K562 (cell line): ENCODE measurements around the gene GLE1. TPM values are rescaled to one million over a fixed set of nuclear protein-coding genes. Genes with fewer than 3 reads are reported as not detected.

Source experiments
- CBX8 ChIP-seq: fragments of 200-600 bp; sonication (generic); IDR thresholded peaks from 2 replicates; pipeline ENCODE4 v1.6.1; 2012; ENCODE audit warnings: borderline replicate concordance, mixed run types, low read depth, mild to moderate bottlenecking, moderate library complexity, mixed read lengths, low read length, control low read depth, inconsistent platforms; ENCODE audit not compliant: poor library complexity, severe bottlenecking; ENCODE audit errors: extremely low read depth
- CXXC5 ChIP-seq: fragments of 250-450 bp; sonication (Bioruptor Pico); IDR thresholded peaks from 2 replicates; pipeline ENCODE4 v1.8.0; 2022; ENCODE audit warnings: inconsistent platforms, mild to moderate bottlenecking, moderate library complexity
- ELF4 ChIP-seq: fragments of 450-650 bp; formaldehyde crosslinking; IDR thresholded peaks from 2 replicates; pipeline ENCODE4 v1.4.0; 2022; ENCODE audit warnings: missing genetic modification characterization
- ERF ChIP-seq: fragments of 450-650 bp; formaldehyde crosslinking; IDR thresholded peaks from 2 replicates; pipeline ENCODE4 v1.4.0; 2020; ENCODE audit warnings: mild to moderate bottlenecking, mixed read lengths
- FOXK2 ChIP-seq, 2 experiments: fragments of 450-650 bp; IDR thresholded peaks in 1 of 2; conservative IDR thresholded peaks in 1 of 2; 2 replicates each; pipeline ENCODE4 v1.6.1; 2016; ENCODE audit warnings: low read depth in 2 of 2, mild to moderate bottlenecking in 1 of 2
- KDM2B ChIP-seq: fragments of 250-450 bp; sonication (Bioruptor Pico); IDR thresholded peaks from 2 replicates; pipeline ENCODE4 v1.8.0; 2021; ENCODE audit warnings: mild to moderate bottlenecking, moderate library complexity
- RBM34 ChIP-seq: fragments of 200-400 bp; formaldehyde crosslinking; IDR thresholded peaks from 2 replicates; pipeline ENCODE4 v1.6.1; 2018; ENCODE audit warnings: low read length, borderline replicate concordance; ENCODE audit not compliant: insufficient read depth
- RCOR1 ChIP-seq, 2 experiments: IDR thresholded peaks; 2 replicates each; pipeline ENCODE4 v1.6.1; 2012; ENCODE audit warnings: low read depth in 2 of 2, low read length in 2 of 2, borderline replicate concordance in 1 of 2, improper control_type of control experiment in 1 of 2
- SIN3B ChIP-seq: fragments of 450-650 bp; IDR thresholded peaks from 2 replicates; pipeline ENCODE4 v1.6.1; 2017; ENCODE audit warnings: low read depth, mild to moderate bottlenecking, moderate library complexity
- SMAD1 ChIP-seq: fragments of 150-350 bp; IDR thresholded peaks from 2 replicates; pipeline ENCODE4 v1.6.1; 2014; ENCODE audit warnings: low read length, low read depth; ENCODE audit not compliant: partially characterized antibody
- SRSF9 ChIP-seq: fragments of 200-400 bp; formaldehyde crosslinking; IDR thresholded peaks from 2 replicates; pipeline ENCODE4 v1.6.1; 2017; ENCODE audit warnings: low read depth, low read length, borderline replicate concordance
- TCFL5 ChIP-seq: fragments of 250-450 bp; sonication (Bioruptor Pico); conservative IDR thresholded peaks from 2 replicates; pipeline ENCODE4 v1.6.1; 2021; ENCODE audit warnings: mild to moderate bottlenecking, moderate library complexity, matching md5 sums
- XRCC4 ChIP-seq: IDR thresholded peaks from one replicate; pipeline ENCODE4 v1.6.1; 2011; ENCODE audit not compliant: insufficient read depth, insufficient read length; ENCODE audit errors: extremely low read depth
- ZNF316 ChIP-seq: fragments of 450-650 bp; IDR thresholded peaks from 2 replicates; pipeline ENCODE4 v1.6.1; 2016
- ZSCAN32 ChIP-seq: fragments of 450-650 bp; formaldehyde crosslinking; IDR thresholded peaks from 2 replicates; pipeline ENCODE4 v1.4.0; 2020; ENCODE audit warnings: mild to moderate bottlenecking, moderate library complexity
- polyA plus RNA-seq, 8 experiments: library from polyadenylated mRNA; depleted of rRNA in 4 of 8; stranded (reverse) in 5 of 8; unstranded in 3 of 8; fragments of >200 nt; fragmentation: Nextera tagmentation in 2 of 8; fragmentation: Illumina TruSeq in 1 of 8; extraction: Ambion mirVana in 2 of 8; extraction: Trizol in 1 of 8; gene quantifications; 2 replicates each; pipeline versions ENCODE4 v1.2.1 to v1.2.3, GENCODE V29; 2011 to 2014; ENCODE audit warnings: inconsistent platforms in 1 of 8, missing spikeins in 1 of 8
- total RNA-seq, 7 experiments: library from RNA; depleted of rRNA in 6 of 7; stranded (reverse); fragments of >200 nt in 6 of 7; fragmentation: Illumina TruSeq in 2 of 7; extraction: Trizol in 2 of 7; gene quantifications; 2 replicates each; pipeline versions ENCODE4 v1.2.1 to v1.2.3, GENCODE V29; 2011 to 2021; ENCODE audit warnings: low replicate concordance in 1 of 7
- TF ChIP-seq, protein P1 (sequence below): fragments of 250-450 bp; sonication (Bioruptor Pico); IDR thresholded peaks from 2 replicates; pipeline ENCODE4 v1.9.0; 2021; ENCODE audit warnings: mild to moderate bottlenecking, inconsistent platforms
- TF ChIP-seq, protein P2 (sequence below): fragments of 200-400 bp; formaldehyde crosslinking; IDR thresholded peaks from 2 replicates; pipeline ENCODE4 v1.6.1; 2017; ENCODE audit warnings: mild to moderate bottlenecking, low read depth, low read length, moderate library complexity
- TF ChIP-seq, protein P3 (sequence below): fragments of 450-650 bp; IDR thresholded peaks from 2 replicates; pipeline ENCODE4 v1.6.1; 2018; ENCODE audit not compliant: partially characterized antibody

Gene GLE1
- total and polyA plus RNA-seq, 9 of the 15 experiments (the other 6 are each of a cell fraction or from before 2014, with no cell fraction given): 15.9 to 44.8 (median 37.6) TPM

DNA sequence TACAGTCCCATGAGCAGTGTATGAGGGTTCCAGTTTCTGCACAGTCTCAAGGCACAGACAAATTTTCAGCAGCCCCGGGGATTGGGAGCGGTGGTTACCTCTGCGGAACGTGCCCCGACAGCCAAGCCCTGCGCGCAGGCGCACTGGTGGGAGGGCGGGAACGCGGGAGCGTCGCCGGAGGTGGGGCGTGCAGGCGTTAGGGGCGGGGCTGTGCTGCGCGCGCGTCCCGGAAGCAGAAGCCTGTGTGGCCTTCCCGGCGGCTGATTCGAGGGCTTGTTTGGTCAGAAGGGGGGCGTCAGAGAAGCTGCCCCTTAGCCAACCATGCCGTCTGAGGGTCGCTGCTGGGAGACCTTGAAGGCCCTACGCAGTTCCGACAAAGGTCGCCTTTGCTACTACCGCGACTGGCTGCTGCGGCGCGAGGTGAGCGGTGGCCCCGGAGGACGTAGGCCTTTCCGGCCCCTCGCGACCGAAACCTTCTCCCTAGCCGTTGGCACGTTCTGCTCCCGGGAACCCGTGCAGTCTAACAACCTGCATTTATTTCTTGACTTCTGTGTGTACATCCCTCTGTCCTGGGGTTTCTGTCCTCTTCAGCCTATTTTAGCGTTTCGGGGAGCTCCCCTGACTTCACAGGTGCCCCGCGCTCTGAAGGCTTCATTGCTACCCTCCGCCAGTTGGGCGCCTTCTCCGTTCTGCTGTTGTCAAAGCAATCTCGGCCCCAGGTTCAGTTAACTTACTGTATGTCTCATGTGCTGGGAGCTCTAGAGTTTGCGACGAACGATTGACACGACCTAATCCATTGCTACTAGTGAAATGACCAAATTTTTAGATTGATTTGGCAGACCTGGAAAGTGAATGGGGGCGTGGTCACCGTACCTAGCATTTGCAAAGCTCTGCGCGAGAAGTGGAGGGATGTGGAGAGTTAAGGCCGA, at the start of gene GLE1 (continued):
- TF ChIP-seq, protein P1, sequence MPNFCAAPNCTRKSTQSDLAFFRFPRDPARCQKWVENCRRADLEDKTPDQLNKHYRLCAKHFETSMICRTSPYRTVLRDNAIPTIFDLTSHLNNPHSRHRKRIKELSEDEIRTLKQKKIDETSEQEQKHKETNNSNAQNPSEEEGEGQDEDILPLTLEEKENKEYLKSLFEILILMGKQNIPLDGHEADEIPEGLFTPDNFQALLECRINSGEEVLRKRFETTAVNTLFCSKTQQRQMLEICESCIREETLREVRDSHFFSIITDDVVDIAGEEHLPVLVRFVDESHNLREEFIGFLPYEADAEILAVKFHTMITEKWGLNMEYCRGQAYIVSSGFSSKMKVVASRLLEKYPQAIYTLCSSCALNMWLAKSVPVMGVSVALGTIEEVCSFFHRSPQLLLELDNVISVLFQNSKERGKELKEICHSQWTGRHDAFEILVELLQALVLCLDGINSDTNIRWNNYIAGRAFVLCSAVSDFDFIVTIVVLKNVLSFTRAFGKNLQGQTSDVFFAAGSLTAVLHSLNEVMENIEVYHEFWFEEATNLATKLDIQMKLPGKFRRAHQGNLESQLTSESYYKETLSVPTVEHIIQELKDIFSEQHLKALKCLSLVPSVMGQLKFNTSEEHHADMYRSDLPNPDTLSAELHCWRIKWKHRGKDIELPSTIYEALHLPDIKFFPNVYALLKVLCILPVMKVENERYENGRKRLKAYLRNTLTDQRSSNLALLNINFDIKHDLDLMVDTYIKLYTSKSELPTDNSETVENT (CRISPR knock-in tag): peak; percentile 53; the same call in 1 of the 2 replicates
- TF ChIP-seq XRCC4: no peak
- TF ChIP-seq SIN3B: peak; percentile 55; the same call in 1 of the 2 replicates
- peak; percentile 11 for TF ChIP-seq SMAD1
- no peak for TF ChIP-seq ZNF316
- TF ChIP-seq RCOR1 (IDR thresholded peaks at IDR 0.05; ENCODE audit: borderline replicate concordance in 1 of 2, low read depth in 2 of 2, low read length in 2 of 2): peak in 1 of 2 experiments; percentile 16; a peak in 1 of 4 replicates
- TF ChIP-seq, protein P2, sequence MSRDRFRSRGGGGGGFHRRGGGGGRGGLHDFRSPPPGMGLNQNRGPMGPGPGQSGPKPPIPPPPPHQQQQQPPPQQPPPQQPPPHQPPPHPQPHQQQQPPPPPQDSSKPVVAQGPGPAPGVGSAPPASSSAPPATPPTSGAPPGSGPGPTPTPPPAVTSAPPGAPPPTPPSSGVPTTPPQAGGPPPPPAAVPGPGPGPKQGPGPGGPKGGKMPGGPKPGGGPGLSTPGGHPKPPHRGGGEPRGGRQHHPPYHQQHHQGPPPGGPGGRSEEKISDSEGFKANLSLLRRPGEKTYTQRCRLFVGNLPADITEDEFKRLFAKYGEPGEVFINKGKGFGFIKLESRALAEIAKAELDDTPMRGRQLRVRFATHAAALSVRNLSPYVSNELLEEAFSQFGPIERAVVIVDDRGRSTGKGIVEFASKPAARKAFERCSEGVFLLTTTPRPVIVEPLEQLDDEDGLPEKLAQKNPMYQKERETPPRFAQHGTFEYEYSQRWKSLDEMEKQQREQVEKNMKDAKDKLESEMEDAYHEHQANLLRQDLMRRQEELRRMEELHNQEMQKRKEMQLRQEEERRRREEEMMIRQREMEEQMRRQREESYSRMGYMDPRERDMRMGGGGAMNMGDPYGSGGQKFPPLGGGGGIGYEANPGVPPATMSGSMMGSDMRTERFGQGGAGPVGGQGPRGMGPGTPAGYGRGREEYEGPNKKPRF: no peak
- TF ChIP-seq, protein P3, sequence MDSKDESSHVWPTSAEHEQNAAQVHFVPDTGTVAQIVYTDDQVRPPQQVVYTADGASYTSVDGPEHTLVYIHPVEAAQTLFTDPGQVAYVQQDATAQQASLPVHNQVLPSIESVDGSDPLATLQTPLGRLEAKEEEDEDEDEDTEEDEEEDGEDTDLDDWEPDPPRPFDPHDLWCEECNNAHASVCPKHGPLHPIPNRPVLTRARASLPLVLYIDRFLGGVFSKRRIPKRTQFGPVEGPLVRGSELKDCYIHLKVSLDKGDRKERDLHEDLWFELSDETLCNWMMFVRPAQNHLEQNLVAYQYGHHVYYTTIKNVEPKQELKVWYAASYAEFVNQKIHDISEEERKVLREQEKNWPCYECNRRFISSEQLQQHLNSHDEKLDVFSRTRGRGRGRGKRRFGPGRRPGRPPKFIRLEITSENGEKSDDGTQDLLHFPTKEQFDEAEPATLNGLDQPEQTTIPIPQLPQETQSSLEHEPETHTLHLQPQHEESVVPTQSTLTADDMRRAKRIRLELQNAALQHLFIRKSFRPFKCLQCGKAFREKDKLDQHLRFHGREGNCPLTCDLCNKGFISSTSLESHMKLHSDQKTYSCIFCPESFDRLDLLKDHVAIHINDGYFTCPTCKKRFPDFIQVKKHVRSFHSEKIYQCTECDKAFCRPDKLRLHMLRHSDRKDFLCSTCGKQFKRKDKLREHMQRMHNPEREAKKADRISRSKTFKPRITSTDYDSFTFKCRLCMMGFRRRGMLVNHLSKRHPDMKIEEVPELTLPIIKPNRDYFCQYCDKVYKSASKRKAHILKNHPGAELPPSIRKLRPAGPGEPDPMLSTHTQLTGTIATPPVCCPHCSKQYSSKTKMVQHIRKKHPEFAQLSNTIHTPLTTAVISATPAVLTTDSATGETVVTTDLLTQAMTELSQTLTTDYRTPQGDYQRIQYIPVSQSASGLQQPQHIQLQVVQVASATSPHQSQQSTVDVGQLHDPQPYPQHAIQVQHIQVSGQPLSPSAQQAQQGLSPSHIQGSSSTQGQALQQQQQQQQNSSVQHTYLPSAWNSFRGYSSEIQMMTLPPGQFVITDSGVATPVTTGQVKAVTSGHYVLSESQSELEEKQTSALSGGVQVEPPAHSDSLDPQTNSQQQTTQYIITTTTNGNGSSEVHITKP: peak; percentile 37
- TF ChIP-seq SRSF9: no peak
- TF ChIP-seq RBM34: no peak
- peak; percentile 48; the same call in 1 of the 2 replicates for TF ChIP-seq CXXC5 (CRISPR knock-in tag)
- no peak for TF ChIP-seq ZSCAN32
- no peak for TF ChIP-seq TCFL5 (CRISPR knock-in tag)
- no peak for TF ChIP-seq CBX8
- TF ChIP-seq ELF4 (CRISPR knock-in tag): peak; percentile 63; the same call in 1 of the 2 replicates
- peak; percentile 37 to 38; a peak in 2 of 4 replicates for TF ChIP-seq FOXK2 (conservative IDR thresholded peaks at IDR 0.05 in 1 of 2, IDR thresholded peaks at IDR 0.05 in 1 of 2; ENCODE audit: low read depth in 2 of 2)
- no peak for TF ChIP-seq KDM2B (CRISPR knock-in tag)
- TF ChIP-seq ERF (CRISPR knock-in tag): no peak
